GM23248 (cell line): ENCODE measurements around the gene ZNF785. TPM values are rescaled to one million over a fixed set of nuclear protein-coding genes. Genes with fewer than 3 reads are reported as not detected.

Experiments used
- DNase-seq: peaks from one replicate; pipeline ENCODE4 v3.0.0-alpha.2; 2015
- H2AFZ ChIP-seq: fragments of 200-600 bp; sonication (generic); 2 replicates; pipeline ENCODE4 v1.6.1; 2016; ENCODE audit warnings: antibody characterized with exemption
- H3F3A ChIP-seq: fragments of 200-600 bp; sonication (generic); 2 replicates; pipeline ENCODE4 v1.6.1; 2016; ENCODE audit warnings: mild to moderate bottlenecking, antibody characterized with exemption, mixed run types; ENCODE audit not compliant: insufficient read depth
- H3K27ac ChIP-seq: fragments of 200-600 bp; sonication (generic); 2 replicates; pipeline ENCODE4 v1.5.1; 2016; ENCODE audit warnings: mild to moderate bottlenecking
- H3K27me3 ChIP-seq: fragments of 200-600 bp; sonication (generic); replicated peaks from 2 replicates; pipeline ENCODE4 v1.6.1; 2016; ENCODE audit warnings: mild to moderate bottlenecking; ENCODE audit not compliant: insufficient read depth
- H3K36me3 ChIP-seq: fragments of 200-600 bp; sonication (generic); 2 replicates; pipeline ENCODE4 v1.6.1; 2016; ENCODE audit warnings: low read depth, mild to moderate bottlenecking
- H3K4me1 ChIP-seq: fragments of 200-600 bp; sonication (generic); 2 replicates; pipeline ENCODE4 v1.6.1; 2016; ENCODE audit warnings: mild to moderate bottlenecking; ENCODE audit not compliant: insufficient read depth
- H3K4me2 ChIP-seq: fragments of 200-600 bp; sonication (generic); one replicate; pipeline ENCODE4 v1.6.1; 2016; ENCODE audit warnings: mild to moderate bottlenecking; ENCODE audit not compliant: unreplicated experiment
- H3K4me3 ChIP-seq: fragments of 200-600 bp; sonication (generic); 2 replicates; pipeline ENCODE4 v1.5.1; 2016; ENCODE audit warnings: mild to moderate bottlenecking
- H3K79me2 ChIP-seq: fragments of 200-600 bp; sonication (generic); 2 replicates; pipeline ENCODE4 v1.6.1; 2016; ENCODE audit warnings: mild to moderate bottlenecking; ENCODE audit not compliant: insufficient read depth
- H3K9ac ChIP-seq: fragments of 200-600 bp; sonication (generic); 2 replicates; pipeline ENCODE4 v1.6.1; 2016; ENCODE audit warnings: mild to moderate bottlenecking
- H3K9me2 ChIP-seq: fragments of 200-600 bp; sonication (generic); 2 replicates; pipeline ENCODE4 v1.6.1; 2016; ENCODE audit warnings: mixed run types, mild to moderate bottlenecking, moderate library complexity; ENCODE audit not compliant: insufficient read depth
- H3K9me3 ChIP-seq: fragments of 200-600 bp; sonication (generic); one replicate; pipeline ENCODE4 v1.6.1; 2017; ENCODE audit warnings: low read depth
- H4K20me1 ChIP-seq: fragments of 200-600 bp; sonication (generic); 2 replicates; pipeline ENCODE4 v1.6.0; 2016; ENCODE audit not compliant: insufficient read depth
- EZH2 ChIP-seq: fragments of 200-600 bp; sonication (generic); IDR thresholded peaks from 2 replicates; pipeline ENCODE4 v1.6.1; 2018; ENCODE audit warnings: antibody characterized with exemption, mild to moderate bottlenecking; ENCODE audit not compliant: insufficient read depth, poor library complexity, severe bottlenecking
- EZH2phosphoT487 ChIP-seq: fragments of 200-600 bp; sonication (generic); IDR thresholded peaks from 2 replicates; pipeline ENCODE4 v1.6.1; 2018; ENCODE audit warnings: antibody characterized with exemption, moderate library complexity, mild to moderate bottlenecking, low read depth; ENCODE audit not compliant: insufficient read depth
- WGBS, 2 experiments: methylation state at CpG; one replicate each; pipeline ENCODE4 v1.1.6; 2015 to 2017; ENCODE audit warnings: low lambda C conversion rate in 2 of 2, low coverage in 1 of 2; ENCODE audit errors: missing lambda C conversion rate in 2 of 2; 5-methylcytosine and 5-hydroxymethylcytosine counted together
- in situ Hi-C: fragments of 300-500 bp; cut with MboI; formaldehyde crosslinking; loops from 2 replicates; pipeline ENCODE4 v1.15.0; 2020
- polyA plus RNA-seq: library from polyadenylated mRNA; unstranded; fragments of >200 nt; fragmentation: Nextera tagmentation; extraction: Ambion mirVana; gene quantifications from 2 replicates; pipeline ENCODE4 v1.2.1, GENCODE V29; 2016
- total RNA-seq: library from RNA; depleted of rRNA; stranded (reverse); fragments of >200 nt; shearing (Covaris generic); gene quantifications from 2 replicates; pipeline ENCODE4 v1.2.3, GENCODE V29; 2014

ZNF785 gene
- total and polyA plus RNA-seq, 2 experiments from 2014 or later, result 6.9 to 9.0 TPM

DNA sequence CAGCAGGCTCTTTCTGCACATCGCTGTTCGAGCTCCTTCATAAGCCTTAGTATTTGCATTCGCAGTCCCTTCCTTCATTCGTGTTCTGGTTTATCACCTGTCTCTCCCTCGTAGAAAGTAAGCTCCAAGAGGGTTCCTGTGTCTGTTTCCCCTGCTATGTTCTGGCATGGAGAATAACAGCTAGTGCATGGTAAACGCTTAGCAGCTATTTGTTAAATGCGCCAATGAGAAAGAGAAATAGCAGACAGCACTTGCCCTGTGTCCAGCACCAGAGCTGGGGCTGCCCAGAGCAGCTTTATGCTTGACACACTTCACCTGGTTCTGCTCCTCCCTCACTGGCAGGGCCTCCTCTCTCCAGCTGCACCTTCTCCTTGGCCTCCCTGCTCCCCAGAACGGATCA is 19.5 kb downstream of the ZNF785 start:
- TF ChIP-seq EZH2phosphoT487 (no peak), EZH2 (no peak)
- no peaks in the 10 kb centered on the region for H3K27me3 ChIP-seq
- no peaks in the 10 kb centered on the region for H3K36me3 ChIP-seq
- peaks cover 3% of the 10 kb centered on the region; the same call in 1 of the 2 replicates for H3F3A ChIP-seq
- no peaks in the 10 kb centered on the region for H4K20me1 ChIP-seq
- H3K4me3 ChIP-seq, result no peak overlapping the region
- H3K9ac ChIP-seq, result no peak overlapping the region
- H3K4me2 ChIP-seq, result no peak overlapping the region
- no peak overlapping the region for H2AFZ ChIP-seq
- WGBS, 2 experiments, result 68 to 80% methylated on average over 8 of the region's 8 CpGs
- H3K27ac ChIP-seq, result no peak overlapping the region
- no peak for DNase-seq
- no peaks in the 10 kb centered on the region for H3K79me2 ChIP-seq
- peaks cover 4% of the 10 kb centered on the region; the same call in 1 of the 2 replicates for H3K4me1 ChIP-seq
- no peaks in the 10 kb centered on the region for H3K9me2 ChIP-seq
- no peaks in the 10 kb centered on the region for H3K9me3 ChIP-seq
- in situ Hi-C loops, result no loop called here

DNA sequence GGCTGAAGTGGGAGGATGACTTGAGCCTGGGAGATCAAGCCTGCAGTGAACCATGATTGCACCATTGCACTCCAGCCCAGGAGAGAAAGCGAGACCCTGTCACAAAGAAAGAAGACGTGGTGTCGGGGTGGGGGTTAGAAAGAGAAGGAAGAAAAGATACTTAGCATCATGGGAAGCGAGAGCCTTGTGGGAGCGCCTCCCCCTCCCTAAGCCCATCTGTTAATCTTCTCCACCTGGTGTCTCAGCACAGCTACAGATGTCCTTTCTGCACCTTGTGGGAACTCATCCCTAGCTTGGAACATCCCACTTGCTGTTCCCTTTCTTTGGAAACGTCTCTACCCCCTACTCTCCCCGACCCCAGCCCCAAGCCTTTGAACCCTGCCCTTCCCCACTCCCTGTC is 20.0 kb downstream of the ZNF785 start:
- in situ Hi-C loops, result no loop called here
- WGBS, 2 experiments, result 41 to 52% methylated on average over 5 to 7 of the region's 7 CpGs

GRCh38 chr16:30562021-30562420 is 23.5 kb downstream of the ZNF785 start:
- Histone ChIP-seq H3K79me2 (peaks cover 10% of the 10 kb centered on the region), H3K27ac (no peak overlapping the region), H3K4me1 (no peaks in the 10 kb centered on the region), H3K9ac (no peak overlapping the region), H3K27me3 (no peaks in the 10 kb centered on the region), H3K36me3 (no peaks in the 10 kb centered on the region), H3K4me2 (no peak overlapping the region), H2AFZ (no peak overlapping the region), H3K9me2 (no peaks in the 10 kb centered on the region), H4K20me1 (no peaks in the 10 kb centered on the region), H3K9me3 (no peaks in the 10 kb centered on the region), H3F3A (no peaks in the 10 kb centered on the region), H3K4me3 (no peak overlapping the region)
- TF ChIP-seq EZH2, result no peak
- TF ChIP-seq EZH2phosphoT487, result no peak
- DNase-seq, result no peak
- 88 to 93% methylated on average over 14 of the region's 14 CpGs for WGBS, 2 experiments
- in situ Hi-C loops, result no loop called here

More for the DNA sequence above, 20.0 kb downstream of the ZNF785 start:
- no peak for DNase-seq
- no peaks in the 10 kb centered on the region for H3K79me2 ChIP-seq
- H3K27ac ChIP-seq, result no peak overlapping the region
- no peaks in the 10 kb centered on the region for H3K9me3 ChIP-seq
- no peaks in the 10 kb centered on the region for H3K27me3 ChIP-seq
- H3K4me1 ChIP-seq, result peaks cover 4% of the 10 kb centered on the region; the same call in 1 of the 2 replicates
- no peak overlapping the region for H3K9ac ChIP-seq
- TF ChIP-seq EZH2phosphoT487 (no peak), EZH2 (no peak)
- peaks cover 3% of the 10 kb centered on the region; the same call in 1 of the 2 replicates for H3F3A ChIP-seq
- H3K9me2 ChIP-seq, result no peaks in the 10 kb centered on the region
- H4K20me1 ChIP-seq, result no peaks in the 10 kb centered on the region
- H3K4me3 ChIP-seq, result no peak overlapping the region
- no peaks in the 10 kb centered on the region for H3K36me3 ChIP-seq
- no peak overlapping the region for H3K4me2 ChIP-seq
- H2AFZ ChIP-seq, result no peak overlapping the region

GRCh38 chr16:30561089-30561816 is 24.2 kb downstream of the ZNF785 start:
- in situ Hi-C loops, result no loop called here
- H3K9ac ChIP-seq, result no peak overlapping the region
- peaks cover 18% of the 10 kb centered on the region for H3K79me2 ChIP-seq
- no peak for DNase-seq
- no peaks in the 10 kb centered on the region for H4K20me1 ChIP-seq
- H3K4me2 ChIP-seq, result peak overlapping the region; percentile 52
- H3K27ac ChIP-seq, result no peak overlapping the region
- H3K27me3 ChIP-seq, result no peaks in the 10 kb centered on the region
- TF ChIP-seq EZH2phosphoT487, result no peak
- TF ChIP-seq EZH2, result no peak
- WGBS, 2 experiments, result 31 to 35% methylated on average over 38 to 46 of the region's 46 CpGs
- H3K4me3 ChIP-seq, result peak overlapping the region; percentile 53; the same call in 1 of the 2 replicates
- no peaks in the 10 kb centered on the region for H3K9me2 ChIP-seq
- peak overlapping the region; percentile 77 for H2AFZ ChIP-seq
- H3K9me3 ChIP-seq, result no peaks in the 10 kb centered on the region
- no peaks in the 10 kb centered on the region for H3K36me3 ChIP-seq
- no peaks in the 10 kb centered on the region for H3K4me1 ChIP-seq
- H3F3A ChIP-seq, result no peaks in the 10 kb centered on the region
